IMR-90 (cell line): ENCODE results near the gene CGRRF1. TPM values are rescaled to one million over a fixed set of nuclear protein-coding genes. Genes with fewer than 3 reads are reported as not detected.

Source experiments
- ATAC-seq: fragments of 200-7000 bp; cut with Tn5 transposase; 2 replicates; pipeline ENCODE4 v1.9.1; 2020; ENCODE audit warnings: low read depth, mild to moderate bottlenecking, moderate library complexity
- BruUV-seq: library from RNA; stranded (reverse); fragments of 400-500 nt; replicated peaks from 2 replicates; lab custom pipeline; 2021; lab: Mats Ljungman, UMichigan
- CTCF ChIA-PET: fragments of 300-600 bp; formaldehyde crosslinking; extraction: SDS; loops from one replicate; lab custom pipeline; 2021; ENCODE audit warnings: antibody characterized with exemption; lab: Yijun Ruan, JAX
- POLR2A ChIA-PET: fragments of 300-600 bp; sonication (Branson Sonifier 250); formaldehyde crosslinking; loops from one replicate; lab custom pipeline; 2022; ENCODE audit warnings: antibody characterized with exemption; ENCODE audit not compliant: unreplicated experiment; lab: Charles Lee
- DNase-seq: peaks from one replicate; pipeline ENCODE4 v3.0.0; 2013
- H2AFZ ChIP-seq: replicated peaks from 2 replicates; pipeline ENCODE3; 2013; ENCODE audit warnings: low read length, mild to moderate bottlenecking; ENCODE audit not compliant: poor library complexity
- H2AK5ac ChIP-seq: 2 replicates; pipeline ENCODE4 v1.6.1; 2013; ENCODE audit warnings: low read depth, low read length, inconsistent platforms
- H2AK9ac ChIP-seq: replicated peaks from 2 replicates; pipeline ENCODE3; 2013; ENCODE audit warnings: mild to moderate bottlenecking, low read depth, low read length, moderate library complexity; ENCODE audit not compliant: poor library complexity
- H2BK120ac ChIP-seq: 2 replicates; pipeline ENCODE4 v1.6.1; 2013; ENCODE audit warnings: low read depth, low read length, inconsistent platforms
- H2BK15ac ChIP-seq: 3 replicates; pipeline ENCODE4 v1.6.1; 2013; ENCODE audit warnings: low read depth, low read length, inconsistent platforms
- H2BK20ac ChIP-seq: 2 replicates; pipeline ENCODE4 v1.6.1; 2013; ENCODE audit warnings: low read depth, mild to moderate bottlenecking, inconsistent platforms, low read length, moderate library complexity
- H2BK5ac ChIP-seq: 2 replicates; pipeline ENCODE4 v1.6.1; 2013; ENCODE audit warnings: mild to moderate bottlenecking, low read depth, low read length, inconsistent platforms; ENCODE audit not compliant: poor library complexity, severe bottlenecking
- H3K14ac ChIP-seq: replicated peaks from 2 replicates; pipeline ENCODE4 v1.6.1; 2013; ENCODE audit warnings: low read depth, low read length, inconsistent platforms
- H3K18ac ChIP-seq: 2 replicates; pipeline ENCODE4 v1.6.1; 2013; ENCODE audit warnings: low read depth, low read length, control low read depth
- H3K23ac ChIP-seq: 2 replicates; pipeline ENCODE4 v1.6.1; 2013; ENCODE audit warnings: low read depth, low read length, inconsistent platforms
- H3K27ac ChIP-seq: 2 replicates; pipeline ENCODE4 v1.5.1; 2013; ENCODE audit warnings: mild to moderate bottlenecking, control low read depth, low read length; ENCODE audit not compliant: insufficient read depth
- H3K27me3 ChIP-seq: 2 replicates; pipeline ENCODE4 v1.6.1; 2013; ENCODE audit warnings: low read length; ENCODE audit not compliant: control insufficient read depth, insufficient read depth
- H3K36me3 ChIP-seq: 2 replicates; pipeline ENCODE4 v1.6.1; 2013; ENCODE audit warnings: low read length, mixed read lengths; ENCODE audit not compliant: control insufficient read depth, insufficient read depth
- H3K4ac ChIP-seq: 2 replicates; pipeline ENCODE4 v1.6.1; 2013; ENCODE audit warnings: low read depth, low read length, inconsistent platforms
- H3K4me1 ChIP-seq: 2 replicates; pipeline ENCODE4 v1.6.1; 2013; ENCODE audit warnings: low read length, mixed read lengths; ENCODE audit not compliant: control insufficient read depth, insufficient read depth
- H3K4me2 ChIP-seq: 2 replicates; pipeline ENCODE4 v1.6.1; 2013; ENCODE audit warnings: low read depth, mild to moderate bottlenecking, control low read depth, low read length, moderate library complexity
- H3K4me3 ChIP-seq: 2 replicates; pipeline ENCODE4 v1.5.1; 2013; ENCODE audit warnings: low read depth, mild to moderate bottlenecking, control low read depth, low read length, moderate library complexity; ENCODE audit not compliant: insufficient read depth
- H3K56ac ChIP-seq: 2 replicates; pipeline ENCODE4 v1.6.1; 2013; ENCODE audit warnings: low read length, inconsistent platforms; ENCODE audit not compliant: insufficient read depth; ENCODE audit errors: extremely low read depth
- H3K79me1 ChIP-seq, 2 experiments: 2 replicates each; pipeline ENCODE4 v1.6.1; 2013; ENCODE audit warnings: low read length in 2 of 2, inconsistent platforms in 1 of 2, low read depth in 1 of 2
- H3K9ac ChIP-seq: 2 replicates; pipeline ENCODE4 v1.6.1; 2013; ENCODE audit warnings: low read depth, low read length, control low read depth
- H3K9me1 ChIP-seq: 2 replicates; pipeline ENCODE4 v1.6.1; 2013; ENCODE audit warnings: low read length, inconsistent platforms; ENCODE audit not compliant: insufficient read depth
- H3K9me3 ChIP-seq: 2 replicates; pipeline ENCODE4 v1.6.1; 2013; ENCODE audit warnings: low read length; ENCODE audit not compliant: control insufficient read depth, insufficient read depth
- H4K20me1 ChIP-seq: 2 replicates; pipeline ENCODE4 v1.6.1; 2013; ENCODE audit warnings: low read length, inconsistent platforms; ENCODE audit not compliant: insufficient read depth
- H4K5ac ChIP-seq: 2 replicates; pipeline ENCODE4 v1.6.1; 2013; ENCODE audit warnings: mild to moderate bottlenecking, low read depth, low read length, control low read depth
- H4K8ac ChIP-seq, 2 experiments: 2 replicates each; pipeline ENCODE4 v1.6.1; 2013; ENCODE audit warnings: low read depth in 2 of 2, low read length in 2 of 2, control low read depth in 1 of 2, inconsistent platforms in 1 of 2
- H4K91ac ChIP-seq: 2 replicates; pipeline ENCODE4 v1.6.1; 2013; ENCODE audit warnings: low read depth, low read length, inconsistent platforms; ENCODE audit not compliant: insufficient read depth
- CEBPB ChIP-seq: IDR thresholded peaks from 2 replicates; pipeline ENCODE4 v1.6.1; 2012; ENCODE audit warnings: low read depth, low read length, improper control_type of control experiment
- POLR2A ChIP-seq: IDR thresholded peaks from 2 replicates; pipeline ENCODE4 v1.6.1; 2012; ENCODE audit warnings: mild to moderate bottlenecking, low read depth, low read length
- RAD21 ChIP-seq: IDR thresholded peaks from 2 replicates; pipeline ENCODE4 v1.6.1; 2012; ENCODE audit warnings: low read length, improper control_type of control experiment
- WGBS, 2 experiments: methylation state at CpG; one replicate each; pipeline versions ENCODE4 v1.1.5 to v1.1.7; 2013; ENCODE audit warnings: missing lambda C conversion rate in 2 of 2; ENCODE audit not compliant: insufficient read length in 1 of 2; ENCODE audit errors: extremely low coverage in 2 of 2; 5-methylcytosine and 5-hydroxymethylcytosine counted together
- dilution Hi-C: fragments of 300-500 bp; cut with HindIII; formaldehyde crosslinking; loops from one replicate; pipeline ENCODE4 v1.14.3; 2018; ENCODE audit warnings: low sequenced_read_pairs; ENCODE audit not compliant: unreplicated experiment
- in situ Hi-C: fragments of 300-500 bp; cut with MboI; formaldehyde crosslinking; loops from 3 replicates; pipeline ENCODE4 v1.14.3; 2019; ENCODE audit warnings: low sequenced_read_pairs, inconsistent platforms, mixed read lengths
- intact Hi-C: fragments of 100-400 bp; cut with micrococcal nuclease; formaldehyde crosslinking; loops from 2 replicates; pipeline ENCODE4 v1.10.0; 2022
- polyA plus RNA-seq, 3 experiments: library from polyadenylated mRNA; depleted of rRNA; stranded (reverse); fragments of >200 nt; gene quantifications; 2 replicates each; pipeline ENCODE4 v1.2.3, GENCODE V29; 2012; ENCODE audit warnings: low replicate concordance in 1 of 3
- total RNA-seq: library from RNA; depleted of rRNA; stranded (reverse); fragments of >200 nt; gene quantifications from 2 replicates; pipeline ENCODE4 v1.2.3, GENCODE V29; 2012

The CGRRF1 gene
- total and polyA plus RNA-seq, 2 of the 4 experiments (the other 2 are of a cell fraction), result 6.0 to 13.8 TPM

DNA sequence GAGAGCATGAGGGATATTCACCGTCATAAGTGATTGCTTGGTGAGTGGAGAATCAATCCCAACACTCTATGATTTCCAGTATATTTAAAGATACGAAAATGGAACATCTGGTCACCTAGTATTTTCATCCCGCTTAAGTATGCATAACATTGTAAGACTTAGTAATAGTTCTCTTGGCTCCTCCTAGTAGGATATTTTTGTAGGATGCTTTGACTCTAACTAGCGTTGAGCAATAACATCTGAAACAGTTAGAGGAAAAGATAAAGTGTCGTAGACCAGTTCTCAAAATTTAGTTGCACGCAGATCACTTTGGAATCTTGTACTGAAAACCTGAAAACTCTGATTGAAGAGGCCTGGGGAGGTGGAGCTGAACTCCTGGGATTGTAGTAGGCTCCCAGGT lies 64.8 kb downstream of the CGRRF1 start:
- ATAC-seq (no peak), DNase-seq (no peak)
- Histone ChIP-seq H4K5ac (0 out of 2 replicates have a peak overlapping the region, but pooled peaks have one; percentile 25), H2AK9ac (no peak overlapping the region), H3K4me1 (peaks cover 35% of the 10 kb centered on the region), H3K27me3 (no peaks in the 10 kb centered on the region), H3K9me3 (peaks cover 2% of the 10 kb centered on the region; the same call in 1 of the 2 replicates), H3K4ac (peak overlapping the region; percentile 48), H3K14ac (peak overlapping the region; percentile 47), H2BK15ac (no peak overlapping the region), H3K56ac (no peak overlapping the region), H3K9me1 (peaks cover 30% of the 10 kb centered on the region), H3K9ac (no peak overlapping the region), H4K91ac (no peak overlapping the region), H2AFZ (no peak overlapping the region), H4K8ac (no peak overlapping the region), H3K79me1 (peaks cover 35 to 79% of the 10 kb centered on the region in 2 experiments), H2BK20ac (peak overlapping the region; percentile 8; the same call in 1 of the 2 replicates), H3K18ac (peak overlapping the region; percentile 69; the same call in 1 of the 2 replicates), H3K4me2 (peak overlapping the region; percentile 28), H2BK120ac (no peak overlapping the region), H3K27ac (no peak overlapping the region), H2BK5ac (peak overlapping the region; percentile 1), H3K36me3 (peaks cover 11% of the 10 kb centered on the region), H2AK5ac (no peak overlapping the region; the same call in 1 of the 2 replicates), H3K23ac (peak overlapping the region; percentile 40), H4K20me1 (peaks cover 56% of the 10 kb centered on the region), H3K4me3 (no peak overlapping the region)
- no TSS peak for BruUV-seq
- in situ Hi-C loops (no loop called here), dilution Hi-C loops (no loop called here), intact Hi-C loops (no loop called here)
- POLR2A ChIA-PET, result no interaction called here
- peak; percentile 66; the same call in 1 of the 2 replicates for TF ChIP-seq CEBPB
- no peak for TF ChIP-seq RAD21
- peak; percentile 5; the same call in 1 of the 2 replicates for TF ChIP-seq POLR2A
- no CpG with 5 or more reads among the region's 6 CpGs for WGBS, 2 experiments
- CTCF ChIA-PET, result no interaction called here
